ENCODE measurements around the gene SUGP2. TPM values are rescaled to one million over a fixed set of nuclear protein-coding genes. Genes with fewer than 3 reads are reported as not detected.
A peak's percentile ranks its signal among the peaks of the same experiment; 100 is the strongest.

SUGP2 gene
- total and polyA plus RNA-seq, 9 of the 15 experiments (the other 6 are each of a cell fraction or from before 2014, with no cell fraction given), result 13.1 to 101 (median 63.1) TPM

DNA sequence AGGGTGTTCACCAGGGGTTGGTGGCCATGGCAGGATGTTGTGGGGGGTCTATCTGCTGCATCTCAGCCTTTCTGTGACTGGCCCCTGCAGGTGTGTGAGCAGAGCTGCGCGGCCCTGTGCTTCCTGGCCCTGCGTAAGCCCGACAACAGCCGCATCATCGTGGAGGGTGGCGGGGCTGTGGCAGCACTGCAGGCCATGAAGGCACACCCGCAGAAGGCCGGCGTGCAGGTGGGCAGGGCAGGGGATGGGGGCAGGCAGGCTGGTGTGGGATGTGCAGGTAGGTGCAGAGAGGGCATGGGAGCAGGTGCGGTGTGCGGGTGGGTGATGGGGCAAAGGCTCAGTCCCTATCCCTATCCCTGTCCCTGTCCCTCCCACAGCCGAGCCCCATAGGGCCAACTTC lies 22.4 kb upstream of the SUGP2 start:
- intact Hi-C loops (cut with micrococcal nuclease) (loop anchor here (10.0 kb wide), 1 partner anchor 269 kb away; the partner anchor contains the start of genes MAU2 and SUGP1), in situ Hi-C loops (cut with MboI) (loop anchor here (5.0 kb wide), 1 partner anchor 82 kb away; the partner anchor contains the start of gene TMEM161A)
- TF ChIP-seq WHSC1 (IDR thresholded peaks at IDR 0.05; ENCODE audit: low read length) (no peak), ZNF57 (CRISPR knock-in tag; IDR thresholded peaks at IDR 0.05) (no peak), TBP (optimal IDR thresholded peaks at IDR 0.05; ENCODE audit: low read depth, low read length) (no peak), POLR2G (IDR thresholded peaks at IDR 0.05; ENCODE audit: low read depth, low read length) (peak; percentile 50), TCFL5 (CRISPR knock-in tag; conservative IDR thresholded peaks at IDR 0.05) (no peak), ZC3H11A (IDR thresholded peaks at IDR 0.05; ENCODE audit: low read depth, low read length) (no peak)
- Histone ChIP-seq H3K36me3 (ENCODE audit: control insufficient read depth, insufficient read depth, low read length) (peaks cover 85% of the 10 kb centered on the region), H4K20me1 (replicated peaks; ENCODE audit: control insufficient read depth, insufficient read depth, low read length) (0 out of 2 replicates have a peak, but pooled peaks cover 4% of the 10 kb centered on the region), H3K4me3 (no peak overlapping the region), H3K79me2 (ENCODE audit: control insufficient read depth, insufficient read depth, low read length) (peaks cover 23% of the 10 kb centered on the region), H3K9me1 (ENCODE audit: control insufficient read depth, insufficient read depth, low read length) (peaks cover 7% of the 10 kb centered on the region), H3K4me1 (replicated peaks in 1 of 2; ENCODE audit: control insufficient read depth in 2 of 2, insufficient read depth in 2 of 2, low read length in 2 of 2) (peaks cover 22 to 71% of the 10 kb centered on the region in 2 experiments), H3K27ac (ENCODE audit: extremely low read depth, low read depth, low read length) (no peak overlapping the region), H3K4me2 (ENCODE audit: insufficient read depth, low read length) (no peak overlapping the region), H3K27me3 (ENCODE audit: control insufficient read depth in 2 of 2, insufficient read depth in 2 of 2, low read length in 2 of 2) (no peaks in the 10 kb centered on the region), H2AFZ (ENCODE audit: low read depth, low read length) (no peak overlapping the region), H3K9me3 (replicated peaks; ENCODE audit: control insufficient read depth, insufficient read depth, low read depth, low read length) (no peaks in the 10 kb centered on the region), H3K9ac (ENCODE audit: insufficient read depth in 1 of 2, low read depth in 2 of 2, low read length in 2 of 2) (peak overlapping the region in 1 of 2 experiments; percentile 31; a peak in 1 of 4 replicates)
- DNase-seq (ENCODE audit: extremely low read depth in 1 of 4, low spot score in 3 of 4) (no peak), FAIRE-seq (no peak), ATAC-seq (no peak)
- BruUV-seq (replicated peaks), result no TSS peak
- WGBS (ENCODE audit: insufficient coverage, low coverage, missing lambda C conversion rate), result 95% methylated on average over 7 of the region's 13 CpGs
- ChIA-PET POLR2A (interaction anchor here (1.0 kb wide), 1 partner anchor 83 kb away, joined by 3 read pairs; no protein-coding TSS in a partner anchor), CTCF (ENCODE audit: low intra/inter-chr PET ratio) (interaction anchor here (3.0 kb wide), 1 partner anchor 119 kb away, joined by 20 read pairs; no protein-coding TSS in a partner anchor)

Data from K562 (cell line).